Limb (tissue), 2 donors: Measurements from ENCODE around the gene AMIGO2.
A peak's percentile ranks its signal among the peaks of the same experiment; 100 is the strongest.

Experiments used
- DNase-seq, 2 donors: peaks; one replicate each; pipeline ENCODE4 v3.0.0-alpha.2; 2016; ENCODE audit errors: extremely low spot score in 2 of 2

The AMIGO2 gene

DNA sequence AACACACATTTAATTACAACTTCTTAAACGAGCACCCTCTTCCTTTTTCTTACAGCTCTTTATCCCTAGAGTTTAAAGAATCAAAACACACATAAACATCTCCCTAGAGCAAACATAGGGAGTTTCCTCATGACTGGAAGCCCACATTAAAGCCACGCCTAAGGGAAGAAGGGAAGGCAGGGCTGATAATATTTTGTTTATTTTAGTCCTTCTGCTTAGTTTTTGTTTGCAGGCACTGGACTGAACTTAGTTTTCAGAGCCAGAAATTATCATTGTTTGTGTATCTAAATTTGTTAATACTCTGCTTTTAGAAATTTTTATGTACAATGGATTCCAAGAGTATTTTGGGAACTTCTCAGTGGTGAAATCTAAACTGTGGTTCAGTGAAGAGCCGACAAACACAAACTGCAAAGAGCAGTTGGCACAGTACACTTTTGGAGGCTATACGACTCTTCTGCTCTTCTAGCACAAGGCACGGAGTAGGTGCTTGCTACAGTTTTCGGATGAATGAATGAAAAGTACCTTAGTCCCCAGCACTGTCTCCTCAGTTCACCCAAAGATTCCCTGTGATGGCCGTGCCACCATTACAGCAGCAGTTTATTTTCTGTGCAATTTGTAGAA, 17.6 kb upstream of the AMIGO2 start:
- DNase-seq = no peak

- DNase-seq = no peak
Observed at GRCh38 chr12:47095446-47096236, 15.9 kb upstream of the AMIGO2 start.

- no peak for DNase-seq
Observed at GRCh38 chr12:47094804-47095203, 15.0 kb upstream of the AMIGO2 start.

- DNase-seq = no peak
Observed at GRCh38 chr12:47091009-47091408, 11.2 kb upstream of the AMIGO2 start.

- no peak for DNase-seq
Observed at GRCh38 chr12:47088021-47088944, 8.5 kb upstream of the AMIGO2 start.

- no peak for DNase-seq
Observed at GRCh38 chr12:47087088-47087688, 7.4 kb upstream of the AMIGO2 start.

- DNase-seq = no peak
Observed at GRCh38 chr12:47085815-47086252, 6.1 kb upstream of the AMIGO2 start.

- no peak for DNase-seq
Observed at GRCh38 chr12:47084172-47084571, 4.4 kb upstream of the AMIGO2 start.

DNA sequence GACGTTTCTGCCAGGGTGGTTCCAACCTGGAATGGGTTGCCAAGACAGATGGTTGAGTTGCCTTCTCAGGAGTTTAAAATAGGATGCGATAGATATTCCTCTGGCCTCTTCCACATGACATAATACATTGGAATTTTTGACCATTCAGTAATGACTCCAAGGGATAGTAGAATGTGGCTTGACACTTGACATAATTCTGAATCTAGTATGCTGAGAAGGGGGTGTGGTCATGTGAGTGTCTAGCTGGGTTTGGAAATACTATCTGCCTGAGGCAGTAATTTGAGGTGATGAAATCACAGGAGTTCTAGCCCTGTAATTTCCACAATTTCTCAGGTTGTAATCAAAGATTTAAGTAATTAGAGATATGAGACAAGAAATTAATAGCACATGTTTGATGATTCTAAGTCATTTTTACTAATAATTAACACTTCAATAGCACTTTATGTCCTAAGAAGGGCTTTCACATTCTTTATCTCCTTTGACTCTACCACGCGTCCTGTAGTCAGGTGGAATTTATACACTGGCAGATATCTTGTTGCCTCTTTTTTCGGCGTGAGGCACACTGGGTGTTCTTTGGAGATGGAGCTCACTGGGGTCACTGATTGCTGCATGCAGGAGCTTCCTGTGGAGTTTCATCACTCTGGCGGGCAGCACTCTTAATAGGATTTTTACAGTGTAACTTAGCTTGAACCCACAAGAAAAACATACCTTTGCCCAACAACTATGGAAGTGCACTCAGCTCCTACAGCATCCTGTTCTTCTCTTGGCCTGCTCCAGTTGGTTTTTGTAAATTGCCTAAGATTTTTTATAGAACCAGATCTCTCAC, 3.2 kb upstream of the AMIGO2 start:
- DNase-seq = no peak

GRCh38 chr12:47082283-47082682, 2.5 kb upstream of the AMIGO2 start:
- no peak for DNase-seq

DNA sequence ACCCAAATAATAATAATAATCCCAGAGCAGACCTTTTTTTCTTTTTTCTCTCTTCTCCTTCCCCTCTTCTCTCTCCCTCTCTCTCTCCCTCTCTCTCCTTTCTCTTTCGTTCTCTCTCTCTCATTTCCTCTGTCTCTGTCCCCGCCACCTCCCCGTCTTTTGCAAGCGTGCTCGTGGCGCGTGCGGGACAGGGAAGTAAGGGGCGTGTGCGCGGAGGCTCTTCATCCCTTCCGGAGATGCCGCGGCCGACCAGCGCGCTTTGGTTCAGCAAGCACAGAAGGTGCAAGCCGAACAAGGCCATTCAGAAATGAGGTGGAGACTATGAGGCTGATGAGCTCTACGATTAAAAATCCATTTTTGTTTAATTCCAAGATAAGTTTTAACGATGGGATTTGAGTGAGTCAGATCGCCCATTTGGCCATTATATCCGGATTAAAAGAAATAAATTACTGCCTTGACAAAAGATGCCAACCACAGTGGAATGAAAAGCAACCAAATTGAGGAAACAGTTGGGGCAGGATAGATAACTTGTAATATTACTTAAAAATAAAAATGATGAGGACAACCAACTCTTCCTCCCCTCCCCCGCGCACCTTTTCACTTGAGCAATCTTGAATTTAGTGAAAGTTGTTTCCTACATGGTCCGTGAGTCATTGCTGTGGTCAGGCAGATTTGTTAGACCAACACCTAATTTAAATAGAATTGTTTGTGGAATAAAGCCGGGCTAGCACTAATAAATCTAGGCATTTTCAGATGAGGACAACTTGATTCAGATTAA, 1.2 kb upstream of the AMIGO2 start:
- no peak for DNase-seq

DNA sequence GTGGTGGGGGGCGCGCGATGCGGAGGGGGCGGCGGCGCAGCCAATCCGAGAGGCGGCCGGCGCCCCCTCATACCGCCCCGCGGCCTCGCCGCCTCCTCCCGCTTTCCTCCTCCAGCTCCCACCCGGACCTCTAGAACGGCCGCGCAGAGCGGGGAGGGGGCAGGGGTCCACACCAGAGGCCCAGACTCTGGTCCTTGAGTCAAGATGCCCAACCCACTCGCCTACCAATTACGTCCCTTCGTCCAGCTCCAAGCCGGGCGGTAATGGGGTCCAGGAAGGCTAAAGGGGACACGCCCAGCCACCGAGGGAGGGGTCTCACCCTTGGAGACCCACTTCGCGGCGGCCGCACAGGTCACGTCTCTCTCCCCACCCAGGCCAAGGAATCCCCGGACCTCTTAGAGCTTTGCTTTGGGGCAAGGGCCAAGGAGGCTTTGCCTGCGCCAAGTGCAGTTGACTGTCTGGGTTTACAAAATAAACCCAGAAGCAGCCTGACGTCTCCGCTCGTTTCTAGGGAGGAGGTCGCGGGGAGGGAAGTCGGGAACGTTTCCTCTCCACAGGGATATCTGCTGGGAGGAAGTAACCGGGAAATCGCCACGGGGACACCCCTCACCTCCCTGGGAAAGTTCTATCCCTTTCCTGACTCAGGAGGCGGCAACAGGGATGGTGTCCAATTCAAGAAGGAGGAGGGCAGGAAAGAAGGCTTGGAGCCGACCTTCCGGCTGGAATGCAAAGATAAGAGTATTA, 394 bp upstream of the AMIGO2 start:
- DNase-seq = peak; percentile 32 to 75

DNA sequence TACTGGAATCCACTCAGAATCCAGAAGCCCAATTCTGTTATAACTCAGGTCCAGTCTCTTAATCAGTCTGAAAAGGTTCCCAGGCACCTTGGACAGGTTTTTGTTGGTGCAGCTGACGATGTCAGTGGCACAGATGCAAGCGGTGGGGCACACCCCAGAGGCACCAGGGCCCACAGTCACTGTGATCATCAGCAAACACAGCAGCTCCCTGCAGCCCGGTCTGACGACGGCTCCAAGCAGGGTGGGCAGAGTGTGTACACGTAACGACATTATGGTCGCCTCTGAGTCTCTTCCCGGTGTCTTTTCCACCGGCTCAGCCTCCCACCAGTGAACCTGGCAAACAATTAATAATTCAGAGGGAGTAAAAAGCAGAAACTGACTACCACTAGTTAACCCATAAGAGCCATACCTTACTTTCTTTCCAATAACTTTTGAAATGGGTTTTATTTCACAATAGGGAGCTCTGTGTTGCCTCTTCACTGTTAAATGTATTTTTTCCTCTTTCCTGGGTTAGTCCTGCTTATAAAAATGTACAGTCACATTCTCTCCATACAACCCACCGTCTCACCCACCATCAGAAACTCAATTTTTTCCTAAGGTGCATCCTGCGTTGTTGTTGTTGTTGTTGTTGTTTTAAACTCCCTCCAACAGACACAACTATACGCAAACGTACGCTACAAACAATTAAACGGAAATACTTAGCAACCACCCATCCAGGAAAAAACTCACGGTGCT, 859 bp downstream of the AMIGO2 start:
- no peak for DNase-seq

GRCh38 chr12:47078086-47078395, 1.7 kb downstream of the AMIGO2 start:
- DNase-seq = no peak

- DNase-seq = no peak
Observed at GRCh38 chr12:47077206-47078085, 2.3 kb downstream of the AMIGO2 start.

- no peak for DNase-seq
Observed at GRCh38 chr12:47075192-47076084, 4.3 kb downstream of the AMIGO2 start.

DNA sequence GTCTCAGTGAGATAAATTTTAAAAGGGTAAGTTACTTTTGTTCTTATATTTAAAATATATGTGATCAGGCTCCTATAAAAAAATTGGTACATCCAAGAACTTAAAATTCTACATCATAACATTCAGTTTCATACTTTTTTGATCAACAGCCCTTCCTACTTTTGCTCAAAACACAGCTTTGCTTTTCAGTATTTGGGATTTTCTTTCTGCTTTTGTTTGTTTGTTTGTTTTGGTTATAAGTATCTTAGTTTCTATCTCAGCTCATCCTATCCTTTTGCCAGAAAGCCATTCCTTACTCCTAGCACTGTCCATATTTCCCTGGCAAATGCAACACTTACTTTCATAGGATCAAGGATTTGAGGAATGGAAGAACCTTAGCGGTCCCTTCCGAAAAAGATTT, 5.0 kb downstream of the AMIGO2 start:
- DNase-seq = no peak
